Aorta (tissue), 5 donors: ENCODE data around the gene TGFBR1. TPM values are rescaled to one million over a fixed set of nuclear protein-coding genes. Genes with fewer than 3 reads are reported as not detected.

Source experiments
- ATAC-seq: fragments of 200-7000 bp; cut with Tn5 transposase; one replicate; pipeline ENCODE4 v1.9.1; 2022; ENCODE audit warnings: moderate library complexity; ENCODE audit not compliant: low FRiP score
- DNase-seq, 2 donors: peaks; one replicate each; pipeline ENCODE4 v3.0.0-alpha.2; 2020
- H3K27ac ChIP-seq, 2 donors: one replicate each; pipeline ENCODE4 v1.5.1; 2013; ENCODE audit warnings: low read length in 2 of 2, mild to moderate bottlenecking in 2 of 2, moderate library complexity in 2 of 2, control low read depth in 1 of 2, inconsistent platforms in 1 of 2, low read depth in 1 of 2
- H3K27me3 ChIP-seq, 2 donors: one replicate each; pipeline ENCODE4 v1.6.1; 2013; ENCODE audit warnings: control low read depth in 1 of 2, low read length in 1 of 2, mild to moderate bottlenecking in 1 of 2, moderate library complexity in 1 of 2; ENCODE audit not compliant: insufficient read depth in 2 of 2, control insufficient read depth in 1 of 2
- H3K36me3 ChIP-seq, 2 donors: one replicate each; pipeline ENCODE4 v1.6.1; 2013; ENCODE audit warnings: control low read depth in 1 of 2, low read length in 1 of 2, mild to moderate bottlenecking in 1 of 2; ENCODE audit not compliant: insufficient read depth in 2 of 2, control insufficient read depth in 1 of 2
- H3K4me1 ChIP-seq, 2 donors: one replicate each; pipeline ENCODE4 v1.6.1; 2013; ENCODE audit warnings: low read length in 2 of 2, control low read depth in 1 of 2, mild to moderate bottlenecking in 1 of 2, moderate library complexity in 1 of 2; ENCODE audit not compliant: insufficient read depth in 2 of 2, control insufficient read depth in 1 of 2
- H3K4me3 ChIP-seq, 2 donors: one replicate each; pipeline ENCODE4 v1.5.1; 2013; ENCODE audit warnings: low read length in 2 of 2, control low read depth in 1 of 2, mild to moderate bottlenecking in 1 of 2
- H3K9me3 ChIP-seq: one replicate; pipeline ENCODE4 v1.6.1; 2013; ENCODE audit warnings: mild to moderate bottlenecking, low read length; ENCODE audit not compliant: control insufficient read depth
- WGBS, 2 donors: extraction: QIAGEN DNeasy Blood & Tissue Kit; methylation state at CpG; one replicate each; pipeline ENCODE4 v1.1.7; 2013; 5-methylcytosine and 5-hydroxymethylcytosine counted together
- intact Hi-C, 2 donors: fragments of 100-400 bp; cut with DNase I; formaldehyde crosslinking; loops; one replicate each; pipeline versions ENCODE4 v1.14.2 to v1.15.0; 2022
- polyA plus RNA-seq, 2 donors: library from polyadenylated mRNA; stranded (reverse); fragments of 200-250 nt; gene quantifications; one replicate each; pipeline ENCODE4 v1.2.3, GENCODE V29; 2013
- total RNA-seq, 2 donors: library from RNA; stranded (reverse); fragmentation: NEBNext Ultra II Directional; extraction: Animal tissue kit (Norgen Biotek cat#: 25700); gene quantifications; one replicate each; pipeline ENCODE4 v1.2.1, GENCODE V29; 2021
- donor health status: healthy with polysubstance abuse.
- donor health status: Bipolar disorder and iron deficiency.
- donor health status: DM: no; HTN: no; CAD: no.
- donor health status: DM: no; HTN: no; CAD: no.
- donor health status: DM: yes; HTN: yes; CAD: no.

Gene TGFBR1
- total and polyA plus RNA-seq, 4 donors: 21.9 to 156 (median 62.9) TPM

DNA sequence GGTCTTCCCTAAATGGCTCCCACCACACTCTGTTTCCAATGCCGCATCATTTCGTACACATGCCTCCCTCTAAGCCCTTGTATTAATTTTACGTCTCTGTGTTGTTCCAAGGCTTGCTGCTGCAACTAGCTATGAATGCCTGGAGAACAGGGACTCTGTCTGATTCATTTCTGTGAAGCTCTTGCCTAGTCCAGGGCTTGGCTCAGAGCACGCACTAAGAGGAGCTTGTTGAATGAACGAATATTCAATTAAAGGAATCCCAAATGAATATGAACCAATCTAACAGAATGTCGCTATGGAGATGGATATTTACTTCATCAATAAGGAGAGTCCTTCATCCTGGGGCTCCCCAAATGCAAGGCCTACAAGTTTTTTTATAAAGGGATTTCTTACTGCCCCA lies 55.3 kb downstream of the TGFBR1 start:
- intact Hi-C loops: no loop called here
- Histone ChIP-seq H3K4me3 (no peak overlapping the region), H3K9me3 (no peaks in the 10 kb centered on the region), H3K4me1 (peaks cover 0 to 5% of the 10 kb centered on the region in 2 donors), H3K36me3 (no peaks in the 10 kb centered on the region), H3K27me3 (no peaks in the 10 kb centered on the region), H3K27ac (no peak overlapping the region)
- ATAC-seq (no peak), DNase-seq (no peak)
- 92 to 94% methylated on average over 6 of the region's 6 CpGs for WGBS, 2 donors

- no peak for DNase-seq
- H3K27ac ChIP-seq: peak overlapping the region in 1 of 2 donors; percentile 45
- H3K4me1 ChIP-seq: peaks cover 0 to 5% of the 10 kb centered on the region in 2 donors
- H3K36me3 ChIP-seq: no peaks in the 10 kb centered on the region
- no peak overlapping the region for H3K4me3 ChIP-seq
- intact Hi-C loops: no loop called here
- no peak for ATAC-seq
- no peaks in the 10 kb centered on the region for H3K27me3 ChIP-seq
- no peaks in the 10 kb centered on the region for H3K9me3 ChIP-seq
- WGBS, 2 donors: 3 to 4% methylated on average over 3 of the region's 3 CpGs
Observed at GRCh38 chr9:99162759-99163364, 57.9 kb downstream of the TGFBR1 start.

DNA sequence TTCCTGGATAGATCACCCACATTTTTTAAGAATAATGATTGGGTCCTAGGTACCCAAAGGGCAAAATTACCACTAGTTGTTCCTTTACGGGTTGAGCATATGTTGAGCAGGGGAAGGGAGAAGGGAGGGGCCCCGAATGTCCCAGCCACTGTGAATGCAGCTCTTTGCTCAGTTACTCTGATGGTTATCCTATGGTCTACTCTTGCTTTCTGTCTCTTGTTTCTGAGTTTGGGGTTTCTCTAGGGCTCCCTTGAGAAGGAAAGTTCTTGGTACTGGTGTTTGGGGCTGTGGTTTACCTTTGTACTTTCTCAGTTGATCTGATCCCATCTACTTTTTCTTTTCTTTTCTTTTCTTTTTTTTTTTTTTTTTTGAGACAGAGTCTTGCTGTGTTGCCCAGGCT lies 61.2 kb downstream of the TGFBR1 start:
- DNase-seq (no peak), ATAC-seq (no peak)
- Histone ChIP-seq H3K27ac (no peak overlapping the region), H3K9me3 (no peaks in the 10 kb centered on the region), H3K27me3 (no peaks in the 10 kb centered on the region), H3K4me3 (no peak overlapping the region), H3K36me3 (no peaks in the 10 kb centered on the region), H3K4me1 (peaks cover 0 to 5% of the 10 kb centered on the region in 2 donors)
- intact Hi-C loops: no loop called here
- 97 to 100% methylated on average over 2 of the region's 2 CpGs for WGBS, 2 donors

DNA sequence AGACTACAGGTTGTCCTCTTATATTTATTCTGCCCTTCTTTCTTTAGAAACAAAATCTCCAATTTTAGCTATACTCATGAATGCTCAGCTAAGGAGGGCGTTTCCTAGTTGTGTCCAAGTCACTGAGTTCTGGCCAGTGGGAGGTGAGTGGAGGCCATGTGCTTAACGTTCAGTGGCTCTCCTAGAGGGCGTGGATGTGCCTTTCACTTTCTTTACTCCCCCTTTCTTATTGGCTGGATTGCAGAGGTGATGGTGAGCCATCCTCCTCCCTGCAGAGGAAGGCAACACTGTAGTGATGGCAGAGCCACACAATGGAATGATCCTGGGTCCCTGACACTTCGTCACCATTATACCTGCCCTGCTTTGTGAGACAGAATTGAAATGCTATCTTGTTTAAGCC lies 62.2 kb downstream of the TGFBR1 start:
- no peak for ATAC-seq
- 67 to 74% methylated on average over 4 of the region's 4 CpGs for WGBS, 2 donors
- intact Hi-C loops: no loop called here

GRCh38 chr9:99167694-99168093 lies 62.8 kb downstream of the TGFBR1 start:
- ATAC-seq (no peak), DNase-seq (no peak)
- H3K4me1 ChIP-seq: peaks cover 0 to under 1% of the 10 kb centered on the region in 2 donors
- H3K27me3 ChIP-seq: no peaks in the 10 kb centered on the region
- no peak overlapping the region for H3K4me3 ChIP-seq
- H3K27ac ChIP-seq: no peak overlapping the region
- intact Hi-C loops: no loop called here
- WGBS, 2 donors: 76 to 77% methylated on average over 3 of the region's 3 CpGs
- H3K9me3 ChIP-seq: no peaks in the 10 kb centered on the region
- H3K36me3 ChIP-seq: no peaks in the 10 kb centered on the region

More for the DNA sequence above, 62.2 kb downstream of the TGFBR1 start:
- Histone ChIP-seq H3K4me1 (peaks cover 0 to 5% of the 10 kb centered on the region in 2 donors), H3K4me3 (no peak overlapping the region), H3K9me3 (no peaks in the 10 kb centered on the region), H3K27ac (no peak overlapping the region), H3K27me3 (no peaks in the 10 kb centered on the region), H3K36me3 (no peaks in the 10 kb centered on the region)
- DNase-seq: no peak

- H3K4me1 ChIP-seq: no peaks in the 10 kb centered on the region
- no peak overlapping the region for H3K4me3 ChIP-seq
- intact Hi-C loops: no loop called here
- WGBS, 2 donors: 73 to 84% methylated on average over 2 of the region's 2 CpGs
- no peak overlapping the region for H3K27ac ChIP-seq
- DNase-seq (no peak), ATAC-seq (no peak)
- H3K36me3 ChIP-seq: no peaks in the 10 kb centered on the region
- no peaks in the 10 kb centered on the region for H3K27me3 ChIP-seq
- H3K9me3 ChIP-seq: no peaks in the 10 kb centered on the region
Observed at GRCh38 chr9:99169086-99169485, 64.2 kb downstream of the TGFBR1 start.

- H3K9me3 ChIP-seq: no peaks in the 10 kb centered on the region
- no peak overlapping the region for H3K27ac ChIP-seq
- H3K36me3 ChIP-seq: no peaks in the 10 kb centered on the region
- DNase-seq (no peak), ATAC-seq (no peak)
- no peak overlapping the region for H3K4me3 ChIP-seq
- WGBS, 2 donors: 56 to 60% methylated on average over 10 of the region's 10 CpGs
- no peaks in the 10 kb centered on the region for H3K4me1 ChIP-seq
- no peaks in the 10 kb centered on the region for H3K27me3 ChIP-seq
- intact Hi-C loops: no loop called here
Observed at GRCh38 chr9:99169982-99170761, 65.3 kb downstream of the TGFBR1 start.

DNA sequence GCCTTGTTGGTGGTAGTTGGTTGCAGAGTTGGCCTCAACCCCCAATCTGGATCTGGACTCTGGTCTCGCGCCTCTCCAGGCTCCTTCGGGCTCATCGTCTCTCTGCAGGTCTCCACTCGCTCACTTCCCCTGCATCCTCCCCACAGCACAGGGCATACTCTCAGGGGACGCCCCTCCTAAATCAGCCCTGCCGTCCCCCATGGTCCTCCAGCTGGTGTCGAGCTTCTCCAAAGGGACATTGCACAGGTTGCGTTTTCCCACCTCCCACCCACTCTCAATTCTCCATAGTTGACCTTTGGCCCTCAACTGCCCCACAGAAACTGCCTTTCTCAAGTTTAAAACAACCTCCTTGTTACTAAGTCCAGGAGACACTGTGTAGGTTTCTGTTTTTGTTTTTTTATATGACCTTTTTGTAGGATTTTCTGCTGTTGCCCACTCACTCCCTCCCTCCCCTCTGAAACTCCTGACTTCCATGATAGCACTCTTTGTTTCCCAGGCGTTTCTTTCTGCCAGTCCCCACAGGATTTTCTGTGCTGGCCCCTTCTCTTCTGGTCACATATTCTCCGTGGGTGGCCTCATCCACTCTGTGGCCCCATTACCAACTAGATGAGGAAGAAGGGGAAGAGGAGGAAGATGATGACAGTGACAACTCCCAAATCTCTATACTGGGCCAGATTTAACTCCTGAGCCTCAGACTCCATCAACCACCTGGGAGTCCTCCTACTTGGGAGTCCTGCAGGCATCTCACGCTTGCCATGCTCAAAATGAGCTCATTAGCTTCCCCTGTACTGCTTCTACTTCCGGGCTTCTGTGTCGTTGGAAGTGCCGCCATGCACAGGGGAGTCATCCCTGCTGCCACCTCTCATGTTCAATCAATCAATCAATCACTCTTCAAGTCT lies 66.6 kb downstream of the TGFBR1 start:
- WGBS, 2 donors: 87 to 88% methylated on average over 15 of the region's 15 CpGs
- ATAC-seq: no peak

More for the DNA sequence above, 66.6 kb downstream of the TGFBR1 start:
- no peak for DNase-seq
- H3K36me3 ChIP-seq: no peaks in the 10 kb centered on the region
- no peak overlapping the region for H3K4me3 ChIP-seq
- no peaks in the 10 kb centered on the region for H3K9me3 ChIP-seq
- H3K27me3 ChIP-seq: no peaks in the 10 kb centered on the region
- H3K4me1 ChIP-seq: no peaks in the 10 kb centered on the region
- intact Hi-C loops: no loop called here
- no peak overlapping the region for H3K27ac ChIP-seq
